NK-92 (cell line): ENCODE data around the gene CDK6.

Source experiments
- DNase-seq: peaks from one replicate; lab custom pipeline; 2025; ENCODE audit not compliant: unreplicated experiment; lab: John Stamatoyannopoulos, UW

Gene CDK6

DNA sequence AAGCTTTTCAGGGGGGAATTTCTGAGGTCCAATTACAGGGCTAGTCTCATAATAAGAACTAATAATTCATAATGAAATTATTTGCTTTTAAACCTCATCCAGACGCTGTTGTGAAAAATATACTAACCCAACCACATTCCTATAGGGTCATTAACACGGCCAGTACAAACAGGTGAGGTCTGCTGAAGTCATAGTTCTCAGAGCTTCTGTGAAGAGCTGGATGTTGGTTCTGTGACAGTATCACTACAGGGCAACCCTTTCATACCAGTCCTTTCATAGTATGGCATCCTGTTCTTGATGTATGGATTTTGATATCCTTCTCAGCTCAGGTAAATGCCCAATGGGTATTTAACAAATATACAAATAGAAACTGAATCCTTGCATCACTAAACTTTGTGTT is 183.8 kb downstream of the CDK6 start:
- no peak for DNase-seq

DNA sequence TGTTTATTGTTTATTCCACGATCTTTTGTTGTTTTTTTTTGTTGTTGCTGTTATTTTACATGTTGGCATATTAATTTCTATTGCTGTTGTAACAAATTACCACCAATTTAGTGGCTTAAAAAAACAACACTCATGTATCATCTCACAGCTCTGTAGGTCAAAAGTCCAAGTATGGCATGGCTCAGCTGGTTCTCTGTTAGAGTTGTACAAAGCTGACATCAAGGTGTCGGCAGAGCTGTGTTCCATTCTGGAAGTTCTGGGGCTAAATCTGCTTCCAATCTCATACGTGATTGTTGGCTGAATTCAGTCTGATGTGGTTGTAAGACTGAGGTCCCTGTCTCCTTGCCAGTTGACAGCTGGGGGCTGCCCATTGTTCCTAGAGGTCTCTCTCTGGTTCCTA is 186.0 kb downstream of the CDK6 start:
- DNase-seq: no peak

GRCh38 chr7:92648067-92648466 is 188.3 kb downstream of the CDK6 start:
- DNase-seq: no peak

GRCh38 chr7:92647652-92648051 is 188.7 kb downstream of the CDK6 start:
- DNase-seq: no peak

DNA sequence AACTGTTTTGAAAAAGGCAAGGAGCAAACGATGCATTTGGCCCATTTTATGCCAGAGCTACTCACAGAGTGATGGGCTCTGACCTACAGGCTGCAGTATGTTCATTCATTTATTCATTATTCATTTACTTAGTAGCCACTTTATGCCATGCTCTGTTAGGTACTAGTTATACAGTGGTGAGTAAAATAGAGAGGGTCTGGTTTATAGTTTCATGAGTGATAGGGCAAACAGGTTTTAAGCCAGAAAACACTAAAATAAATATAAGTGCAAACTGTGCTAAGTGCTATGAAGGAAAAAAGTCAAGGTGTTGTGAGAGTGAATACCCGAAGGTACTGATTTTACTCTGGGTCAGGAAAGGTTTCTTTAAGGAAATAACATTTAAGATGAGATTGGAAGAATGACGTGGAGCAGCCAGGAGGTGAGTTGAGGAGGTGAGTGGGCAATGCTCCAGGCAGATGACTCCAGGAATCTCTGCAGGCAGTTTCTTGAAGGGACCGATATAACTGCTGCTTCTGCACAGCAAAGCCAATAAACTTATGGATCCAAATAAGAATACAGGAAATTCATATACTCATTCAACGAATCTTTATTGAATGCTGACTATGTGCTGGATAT is 189.3 kb downstream of the CDK6 start:
- no peak for DNase-seq

- DNase-seq: no peak
These were observed 191.0 kb downstream of the CDK6 start for GRCh38 chr7:92645114-92646061.

DNA sequence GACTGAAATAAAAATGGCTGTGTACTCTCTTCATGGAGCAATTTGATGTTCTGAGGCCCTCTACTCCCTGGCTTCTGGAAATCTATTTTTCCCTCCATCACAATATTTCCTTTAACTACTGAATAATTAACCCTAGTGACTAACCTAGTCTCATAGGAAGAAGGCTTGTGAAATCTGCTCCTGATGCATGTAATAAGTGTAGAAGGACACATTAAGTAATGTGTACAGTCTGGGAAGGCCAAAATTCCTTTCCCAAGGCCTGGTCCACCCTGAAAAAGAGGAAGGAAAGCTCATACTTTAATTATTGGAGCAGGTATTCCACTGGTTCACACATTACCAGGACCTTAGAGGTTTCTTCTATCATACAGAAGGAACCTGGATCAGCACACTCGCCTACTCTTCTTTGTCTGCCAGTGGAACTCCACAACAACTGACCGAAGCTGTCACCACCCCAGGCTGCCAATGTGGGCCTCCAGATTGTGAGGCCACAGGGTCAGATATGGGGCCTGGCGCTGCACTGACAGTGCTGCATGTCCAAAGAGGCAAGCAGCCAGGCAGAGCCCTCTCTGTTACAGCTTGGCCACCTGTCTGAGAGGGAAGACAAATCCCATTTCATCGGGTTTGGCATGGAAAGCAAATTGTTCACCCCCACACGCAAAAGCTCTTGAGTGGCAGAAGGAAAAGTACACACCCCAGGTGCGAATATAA is 191.8 kb downstream of the CDK6 start:
- no peak for DNase-seq

- no peak for DNase-seq
These were observed 192.6 kb downstream of the CDK6 start for GRCh38 chr7:92643821-92644220.

DNA sequence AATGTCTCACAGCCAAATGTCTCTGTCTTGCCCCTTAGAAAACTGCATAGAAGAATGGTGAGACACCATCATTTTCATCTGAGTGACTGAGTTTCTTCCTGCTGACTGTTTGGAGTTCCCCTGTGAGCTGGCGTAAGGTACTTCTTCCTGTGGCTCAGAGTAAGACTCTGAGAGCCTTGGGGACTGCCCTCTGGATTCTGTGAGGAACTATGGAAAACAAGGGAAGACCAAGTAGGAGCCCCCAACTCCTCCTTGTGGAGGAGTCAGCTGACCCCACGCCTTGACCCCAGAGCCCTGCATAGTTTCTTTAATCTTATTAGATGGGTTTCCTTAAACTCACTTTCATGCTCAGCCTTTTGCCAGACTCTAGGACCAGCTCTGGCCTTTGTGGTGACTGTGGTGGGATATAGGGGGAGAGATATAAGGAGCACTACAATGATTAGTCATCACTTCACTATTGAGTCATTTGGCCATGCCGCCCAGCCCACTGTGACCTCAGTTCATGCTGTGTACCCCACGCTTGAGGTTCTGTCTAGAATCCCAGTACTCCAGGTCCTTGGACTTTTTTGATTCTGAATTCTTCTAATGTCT is 194.4 kb downstream of the CDK6 start:
- DNase-seq: no peak

- no peak for DNase-seq
These were observed 196.4 kb downstream of the CDK6 start for GRCh38 chr7:92639966-92640365.

- no peak for DNase-seq
These were observed 197.0 kb downstream of the CDK6 start for GRCh38 chr7:92639213-92639896.

- DNase-seq: no peak
These were observed 200.3 kb downstream of the CDK6 start for GRCh38 chr7:92636018-92636560.

GRCh38 chr7:92635538-92635937 is 200.8 kb downstream of the CDK6 start:
- DNase-seq: no peak

GRCh38 chr7:92634924-92635519 is 201.4 kb downstream of the CDK6 start:
- no peak for DNase-seq

GRCh38 chr7:92634205-92634604 is 202.2 kb downstream of the CDK6 start:
- no peak for DNase-seq

DNA sequence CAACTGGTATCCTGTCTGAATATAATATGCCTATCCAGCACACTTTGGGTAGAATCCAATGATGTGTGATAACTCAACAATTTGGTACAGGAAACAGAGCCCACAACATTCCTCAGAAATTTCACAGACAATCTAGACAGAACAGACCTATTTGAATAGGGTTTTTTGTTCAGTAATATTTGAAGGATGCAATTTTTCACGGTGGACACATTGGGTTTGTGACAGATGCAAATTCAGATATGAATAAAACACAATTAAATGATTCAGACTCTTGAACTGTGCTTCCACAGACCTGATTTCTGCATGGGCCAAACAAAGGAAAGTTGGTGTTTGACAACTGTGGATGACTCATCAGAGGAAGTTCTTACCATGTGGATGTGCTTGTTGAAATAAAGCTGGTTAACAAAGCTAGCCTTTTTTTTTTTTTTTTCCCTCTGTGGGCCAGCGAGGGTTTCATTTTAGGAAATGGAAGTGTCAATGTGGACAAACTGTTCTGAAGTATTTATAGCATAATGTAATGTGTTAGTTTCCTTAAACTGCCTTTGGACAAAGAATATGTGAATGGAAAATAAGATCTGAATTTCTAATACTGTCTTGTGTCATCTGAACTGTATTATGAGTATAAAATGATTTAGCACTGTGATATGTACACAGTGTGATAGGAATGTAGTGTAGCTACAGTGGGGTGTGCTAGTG is 203.0 kb downstream of the CDK6 start:
- no peak for DNase-seq

GRCh38 chr7:92632791-92633190 is 203.6 kb downstream of the CDK6 start:
- DNase-seq: no peak

GRCh38 chr7:92631850-92632487 is 204.4 kb downstream of the CDK6 start:
- no peak for DNase-seq
